ENCODE results near the gene SYT1. TPM values are rescaled to one million over a fixed set of nuclear protein-coding genes. Genes with fewer than 3 reads are reported as not detected.

Gene SYT1
- total and polyA plus RNA-seq, 2 donors (not counting 1 experiment from before 2014, with no cell fraction given) = 0.60 to 1.3 TPM

- CTCF ChIA-PET = no interaction called here
- H3K9me3 ChIP-seq (ENCODE audit: control extremely low read depth in 1 of 3, control insufficient read depth in 2 of 3, insufficient read depth in 1 of 3, low read length in 2 of 3) = no peaks in the 10 kb centered on the region
Observed at GRCh38 chr12:79337662-79338290, 473.2 kb downstream of the SYT1 start.

More at GRCh38 chr12:79337662-79338290, 473.2 kb downstream of the SYT1 start:
- no peak overlapping the region for H3K4me3 ChIP-seq (ENCODE audit: control extremely low read depth in 1 of 5, extremely low read depth in 1 of 5, insufficient read depth in 1 of 5, low read depth in 2 of 5, low read length in 4 of 5)
- no peaks in the 10 kb centered on the region for H3K4me1 Mint-ChIP-seq
- H3K79me2 ChIP-seq (ENCODE audit: control insufficient read depth, insufficient read depth, low read length) = no peaks in the 10 kb centered on the region
- DNase-seq = no peak
- H3K4me1 ChIP-seq (ENCODE audit: control insufficient read depth in 2 of 2, insufficient read depth in 2 of 2, low read length in 2 of 2) = no peaks in the 10 kb centered on the region
- H3K4me3 Mint-ChIP-seq = no peak overlapping the region
- 90% methylated on average over 3 of the region's 5 CpGs for WGBS (ENCODE audit: insufficient coverage)
- H3K27me3 ChIP-seq (replicated peaks in 1 of 4; ENCODE audit: control extremely low read depth in 1 of 4, control insufficient read depth in 3 of 4, insufficient read depth in 4 of 4, low read length in 3 of 4) = no peaks in the 10 kb centered on the region
- H3K36me3 ChIP-seq (replicated peaks in 1 of 2; ENCODE audit: control extremely low read depth in 1 of 2, control insufficient read depth in 1 of 2, extremely low read depth in 1 of 2, insufficient read depth in 2 of 2, low read length in 1 of 2) = no peaks in the 10 kb centered on the region
- no peak overlapping the region for H3K4me2 ChIP-seq (replicated peaks; ENCODE audit: low read depth, low read length, poor library complexity, severe bottlenecking)
- no peaks in the 10 kb centered on the region for H3K27me3 Mint-ChIP-seq
- no peak overlapping the region for H3K27ac ChIP-seq (ENCODE audit: low read length in 2 of 2)
- ATAC-seq (ENCODE audit: low read depth) = no peak
- H2AFZ ChIP-seq (ENCODE audit: insufficient read depth, low read depth, low read length, poor library complexity, severe bottlenecking) = no peak overlapping the region
- H3K9me3 Mint-ChIP-seq (ENCODE audit: insufficient read depth) = no peaks in the 10 kb centered on the region
- no peak overlapping the region for H3K27ac Mint-ChIP-seq
- POLR2A ChIA-PET = no interaction called here
- no peaks in the 10 kb centered on the region for H4K20me1 ChIP-seq (ENCODE audit: control insufficient read depth, insufficient read depth, low read length, poor library complexity, severe bottlenecking)
- intact Hi-C loops (cut with micrococcal nuclease) = no loop called here
- no peak overlapping the region for H3K9ac ChIP-seq (ENCODE audit: low read length)
- TF ChIP-seq CTCF (IDR thresholded peaks at IDR 0.05) = no peak
- TF ChIP-seq EZH2 (IDR thresholded peaks at IDR 0.05; ENCODE audit: borderline replicate concordance, insufficient read depth, low read depth, low read length, poor library complexity, severe bottlenecking) = no peak

All from B cell (primary cell).